Endothelial cell of umbilical vein (primary cell): Measurements from ENCODE around the gene KCNJ6. TPM values are rescaled to one million over a fixed set of nuclear protein-coding genes. Genes with fewer than 3 reads are reported as not detected.

Source experiments
- BruUV-seq: library from RNA; stranded (reverse); fragments of 400-500 nt; replicated peaks from 2 replicates; lab custom pipeline; 2021; lab: Mats Ljungman, UMichigan
- CTCF ChIA-PET: fragments of 300-600, 350-600 bp; sonication (Branson Sonifier 250); formaldehyde crosslinking; loops from one replicate; lab custom pipeline; 2021; ENCODE audit warnings: antibody characterized with exemption, inconsistent platforms; lab: Charles Lee
- POLR2A ChIA-PET: fragments of 300-600, 350-600 bp; sonication (Branson Sonifier 250); formaldehyde crosslinking; loops from one replicate; lab custom pipeline; 2021; ENCODE audit warnings: antibody characterized with exemption, inconsistent platforms; lab: Charles Lee
- DNase-seq: peaks from one replicate; pipeline ENCODE4 v3.0.0-alpha.2; 2011; ENCODE audit warnings: low read depth, low spot score
- FAIRE-seq: peaks from 2 replicates; lab custom pipeline; 2011; peaks lifted over from hg19 to GRCh38; lab: Jason Lieb, UNC
- H2AFZ ChIP-seq: 2 replicates; pipeline ENCODE4 v1.6.0; 2012; ENCODE audit warnings: low read depth, low read length, control low read depth, inconsistent platforms
- H3K27ac ChIP-seq: 2 replicates; pipeline ENCODE4 v1.5.1; 2011; ENCODE audit warnings: low read depth, mild to moderate bottlenecking, control low read depth, low read length, moderate library complexity; ENCODE audit not compliant: insufficient read depth
- H3K27me3 ChIP-seq, 2 experiments: 2 replicates each; pipeline versions ENCODE4 v1.6.0 to v1.6.1; 2011; ENCODE audit warnings: low read length in 2 of 2, mixed read lengths in 1 of 2; ENCODE audit not compliant: control insufficient read depth in 2 of 2, insufficient read depth in 2 of 2
- H3K36me3 ChIP-seq, 2 experiments: 2 replicates in 1 of 2; 3 replicates in 1 of 2; pipeline ENCODE4 v1.5.1; 2011; ENCODE audit warnings: low read length in 2 of 2, mild to moderate bottlenecking in 1 of 2, moderate library complexity in 1 of 2; ENCODE audit not compliant: control insufficient read depth in 2 of 2, insufficient read depth in 2 of 2; ENCODE audit errors: extremely low read depth in 1 of 2
- H3K4me1 ChIP-seq: 3 replicates; pipeline ENCODE4 v1.5.1; 2011; ENCODE audit warnings: mild to moderate bottlenecking, low read length; ENCODE audit not compliant: control insufficient read depth, insufficient read depth; ENCODE audit errors: extremely low read depth
- H3K4me2 ChIP-seq: 2 replicates; pipeline ENCODE4 v1.6.1; 2011; ENCODE audit warnings: low read length, control low read depth, mixed read lengths; ENCODE audit not compliant: insufficient read depth
- H3K4me3 ChIP-seq, 3 experiments: fragments of 200-600 bp in 1 of 3; sonication (generic), shearing (Covaris generic) in 1 of 3; replicated peaks in 1 of 3; 2 replicates each; pipeline ENCODE4 v1.5.1; 2011 to 2016; ENCODE audit warnings: control low read depth in 3 of 3, low read length in 3 of 3, mild to moderate bottlenecking in 2 of 3, inconsistent platforms in 1 of 3, low read depth in 1 of 3, moderate library complexity in 1 of 3; ENCODE audit not compliant: insufficient read depth in 1 of 3
- H3K79me2 ChIP-seq: 2 replicates; pipeline ENCODE4 v1.6.0; 2012; ENCODE audit warnings: low read length, inconsistent platforms; ENCODE audit not compliant: control insufficient read depth, insufficient read depth
- H3K9ac ChIP-seq: replicated peaks from 2 replicates; pipeline ENCODE3; 2011; ENCODE audit warnings: low read length, control low read depth; ENCODE audit not compliant: insufficient read depth; ENCODE audit errors: extremely low read depth
- H3K9me1 ChIP-seq: replicated peaks from 3 replicates; pipeline ENCODE4 v1.6.0; 2011; ENCODE audit warnings: mild to moderate bottlenecking, low read length; ENCODE audit not compliant: control insufficient read depth, insufficient read depth; ENCODE audit errors: extremely low read depth
- H3K9me3 ChIP-seq: replicated peaks from 2 replicates; pipeline ENCODE4 v1.5.1; 2012; ENCODE audit warnings: low read length, inconsistent platforms; ENCODE audit not compliant: control insufficient read depth, insufficient read depth
- H4K20me1 ChIP-seq: replicated peaks from 2 replicates; pipeline ENCODE3; 2011; ENCODE audit warnings: mild to moderate bottlenecking, low read length; ENCODE audit not compliant: control insufficient read depth, insufficient read depth; ENCODE audit errors: extremely low read depth
- CTCF ChIP-seq, 2 donors: IDR thresholded peaks; 1 replicate in 1 of 2; 2 replicates in 1 of 2; pipeline ENCODE4 v1.5.1; 2011; ENCODE audit warnings: low read length in 2 of 2, mild to moderate bottlenecking in 2 of 2, moderate library complexity in 2 of 2, control low read depth in 1 of 2, inconsistent platforms in 1 of 2, low read depth in 1 of 2; ENCODE audit not compliant: insufficient read depth in 1 of 2; ENCODE audit errors: extremely low read depth in 1 of 2
- EZH2 ChIP-seq: IDR thresholded peaks from 2 replicates; pipeline ENCODE4 v1.6.1; 2012; ENCODE audit warnings: borderline replicate concordance, low read depth, mild to moderate bottlenecking, moderate library complexity, low read length, inconsistent platforms; ENCODE audit not compliant: severe bottlenecking
- FOS ChIP-seq: IDR thresholded peaks from 2 replicates; pipeline ENCODE4 v1.6.1; 2011; ENCODE audit warnings: mild to moderate bottlenecking, low read length, moderate library complexity, borderline replicate concordance; ENCODE audit not compliant: insufficient read depth
- GATA2 ChIP-seq: IDR thresholded peaks from 2 replicates; pipeline ENCODE4 v1.7.0; 2011; ENCODE audit warnings: low read depth, mild to moderate bottlenecking, moderate library complexity, mixed read lengths, low read length; ENCODE audit not compliant: insufficient read length, insufficient read depth
- JUN ChIP-seq: IDR thresholded peaks from 2 replicates; pipeline ENCODE4 v1.6.1; 2011; ENCODE audit warnings: borderline replicate concordance, low read depth; ENCODE audit not compliant: insufficient read length, insufficient read depth
- MAX ChIP-seq: IDR thresholded peaks from 2 replicates; pipeline ENCODE4 v1.6.1; 2011; ENCODE audit not compliant: insufficient read depth, insufficient read length
- MYC ChIP-seq: IDR thresholded peaks from one replicate; pipeline ENCODE4 v1.6.1; 2011; ENCODE audit warnings: mild to moderate bottlenecking, low read depth, low read length
- POLR2A ChIP-seq: IDR thresholded peaks from 2 replicates; pipeline ENCODE4 v1.6.1; 2012; ENCODE audit warnings: low read depth, mild to moderate bottlenecking, control low read depth, low read length
- POLR2AphosphoS5 ChIP-seq: IDR thresholded peaks from 2 replicates; pipeline ENCODE4 v1.6.1; 2012; ENCODE audit warnings: low read depth, mild to moderate bottlenecking, control low read depth, low read length, moderate library complexity; ENCODE audit not compliant: insufficient read depth
- dilution Hi-C: fragments of 300-500 bp; cut with MboI; formaldehyde crosslinking; loops from one replicate; pipeline ENCODE4 v1.15.0; 2019; ENCODE audit warnings: low sequenced_read_pairs; ENCODE audit not compliant: extremely low pct_ligation_motif_present
- intact Hi-C: fragments of 100-400 bp; cut with micrococcal nuclease; formaldehyde crosslinking; loops from one replicate; pipeline ENCODE4 v1.10.0; 2022
- polyA plus RNA-seq, 4 experiments: library from polyadenylated mRNA; depleted of rRNA in 3 of 4; stranded (reverse) in 3 of 4; unstranded in 1 of 4; fragments of >200 nt; gene quantifications; 2 replicates each; pipeline versions ENCODE4 v1.2.1 to v1.2.3, GENCODE V29; 2011 to 2012; ENCODE audit warnings: missing spikeins in 1 of 4
- total RNA-seq: library from RNA; stranded (reverse); gene quantifications from 2 replicates; pipeline ENCODE4 v1.2.3, GENCODE V29; 2021

KCNJ6 gene
- total and polyA plus RNA-seq, 2 donors (not counting 3 experiments of a cell fraction or from before 2014, with no cell fraction given), result not detected

GRCh38 chr21:37771181-37771580 is 145.1 kb downstream of the KCNJ6 start:
- no peaks in the 10 kb centered on the region for H3K4me1 ChIP-seq
- H3K27ac ChIP-seq, result no peak overlapping the region
- TF ChIP-seq POLR2AphosphoS5 (no peak), POLR2A (no peak), EZH2 (no peak), JUN (no peak), MYC (no peak), FOS (no peak), GATA2 (no peak), CTCF (IDR thresholded peaks at IDR 0.05; ENCODE audit: extremely low read depth in 1 of 2, insufficient read depth in 1 of 2, low read depth in 1 of 2, low read length in 2 of 2) (no peak), MAX (no peak)
- BruUV-seq, result no TSS peak
- intact Hi-C loops (no loop called here), dilution Hi-C loops (no loop called here)
- POLR2A ChIA-PET, result no interaction called here
- H3K36me3 ChIP-seq, result no peaks in the 10 kb centered on the region
- peaks cover 0 to 6% of the 10 kb centered on the region in 2 experiments for H3K27me3 ChIP-seq
- H3K9me3 ChIP-seq, result no peaks in the 10 kb centered on the region
- H2AFZ ChIP-seq, result no peak overlapping the region
- no peak overlapping the region for H3K4me2 ChIP-seq
- CTCF ChIA-PET, result no interaction called here
- H3K9me1 ChIP-seq, result no peaks in the 10 kb centered on the region
- no peak overlapping the region for H3K9ac ChIP-seq
- H4K20me1 ChIP-seq, result no peaks in the 10 kb centered on the region
- no peak overlapping the region for H3K4me3 ChIP-seq
- FAIRE-seq, result no peak
- H3K79me2 ChIP-seq, result no peaks in the 10 kb centered on the region
- DNase-seq, result no peak
